ENCODE results near the gene TOP2A. TPM values are rescaled to one million over a fixed set of nuclear protein-coding genes. Genes with fewer than 3 reads are reported as not detected.
"Not testable (repeated sequence)": the region's sequence is repeated elsewhere in the genome, so short reads cannot be mapped to it uniquely, and the experiment has no call there.

Gene TOP2A
- total RNA-seq, 1 donor from 2014 or later, result 3.3 TPM

DNA sequence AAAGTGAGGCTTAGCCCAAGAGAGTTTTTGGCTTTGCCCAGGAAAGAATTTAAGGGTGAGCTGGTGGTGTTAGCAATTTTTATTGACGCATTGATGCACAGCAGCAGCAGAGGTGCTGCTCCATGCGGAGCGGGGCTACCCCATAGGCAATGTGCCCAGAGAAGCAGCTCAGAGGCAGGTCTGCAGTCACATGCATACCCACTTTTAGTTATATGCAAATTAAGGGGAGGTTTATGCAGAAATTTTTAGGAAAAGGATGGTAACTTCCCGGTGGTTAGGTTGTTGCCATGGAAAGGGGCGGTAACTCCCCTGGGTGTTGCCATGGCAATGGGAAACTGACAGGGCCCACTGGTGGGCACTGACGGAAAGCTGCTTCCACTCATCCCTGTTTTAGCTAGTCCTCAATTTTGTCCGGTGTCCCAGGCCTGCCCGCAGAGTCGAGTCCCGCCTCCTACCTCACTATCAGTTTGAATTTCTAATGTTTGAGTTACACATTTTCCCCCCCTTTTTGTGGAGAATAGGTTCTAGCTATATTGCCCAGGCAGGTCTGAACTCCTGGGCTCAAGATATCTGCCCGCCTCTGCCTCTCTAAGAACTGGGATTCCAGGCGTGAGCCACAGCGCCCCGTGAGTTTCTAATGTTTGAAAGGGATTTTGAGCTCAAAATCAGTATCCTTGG lies 42.7 kb downstream of the TOP2A start:
- H3K9me3 ChIP-seq, result no peaks in the 10 kb centered on the region
- peak; percentile 37 for DNase-seq
- intact Hi-C loops (cut with DNase I), result no loop called here
- no peaks in the 10 kb centered on the region for H3K27me3 ChIP-seq
- no peaks in the 10 kb centered on the region for H3K36me3 ChIP-seq
- no peaks in the 10 kb centered on the region for H3K4me1 ChIP-seq
- TF ChIP-seq, protein P1, sequence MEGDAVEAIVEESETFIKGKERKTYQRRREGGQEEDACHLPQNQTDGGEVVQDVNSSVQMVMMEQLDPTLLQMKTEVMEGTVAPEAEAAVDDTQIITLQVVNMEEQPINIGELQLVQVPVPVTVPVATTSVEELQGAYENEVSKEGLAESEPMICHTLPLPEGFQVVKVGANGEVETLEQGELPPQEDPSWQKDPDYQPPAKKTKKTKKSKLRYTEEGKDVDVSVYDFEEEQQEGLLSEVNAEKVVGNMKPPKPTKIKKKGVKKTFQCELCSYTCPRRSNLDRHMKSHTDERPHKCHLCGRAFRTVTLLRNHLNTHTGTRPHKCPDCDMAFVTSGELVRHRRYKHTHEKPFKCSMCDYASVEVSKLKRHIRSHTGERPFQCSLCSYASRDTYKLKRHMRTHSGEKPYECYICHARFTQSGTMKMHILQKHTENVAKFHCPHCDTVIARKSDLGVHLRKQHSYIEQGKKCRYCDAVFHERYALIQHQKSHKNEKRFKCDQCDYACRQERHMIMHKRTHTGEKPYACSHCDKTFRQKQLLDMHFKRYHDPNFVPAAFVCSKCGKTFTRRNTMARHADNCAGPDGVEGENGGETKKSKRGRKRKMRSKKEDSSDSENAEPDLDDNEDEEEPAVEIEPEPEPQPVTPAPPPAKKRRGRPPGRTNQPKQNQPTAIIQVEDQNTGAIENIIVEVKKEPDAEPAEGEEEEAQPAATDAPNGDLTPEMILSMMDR (IDR thresholded peaks at IDR 0.05), result no peak
- H3K4me3 ChIP-seq, result no peak overlapping the region
- no peak for ATAC-seq
- no peak overlapping the region for H3K27ac ChIP-seq

DNA sequence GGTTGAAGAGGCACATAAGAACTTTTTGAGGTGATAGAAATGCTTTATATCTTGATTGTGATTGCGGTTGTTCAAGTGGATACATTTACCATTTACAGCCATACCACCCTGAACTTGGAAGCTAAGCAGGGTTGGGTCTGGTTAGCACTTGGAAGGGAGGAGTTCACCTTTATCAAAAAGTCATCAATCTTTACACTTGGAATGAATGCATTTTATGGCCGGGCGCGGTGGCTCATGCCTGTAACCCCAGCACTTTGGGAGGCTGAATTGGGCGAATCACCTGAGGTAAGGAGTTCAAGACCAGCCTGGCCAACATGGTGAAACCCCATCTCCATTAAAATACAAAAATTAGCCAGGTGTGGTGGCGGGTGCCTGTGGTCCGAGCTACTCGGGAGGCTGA lies 43.7 kb downstream of the TOP2A start:
- no peaks in the 10 kb centered on the region for H3K9me3 ChIP-seq
- no peak overlapping the region for H3K27ac ChIP-seq
- no peaks in the 10 kb centered on the region for H3K27me3 ChIP-seq
- TF ChIP-seq, protein P1 (IDR thresholded peaks at IDR 0.05), result no peak
- DNase-seq (no peak), ATAC-seq (no peak)
- H3K4me3 ChIP-seq, result no peak overlapping the region
- intact Hi-C loops (cut with DNase I), result no loop called here
- no peaks in the 10 kb centered on the region for H3K4me1 ChIP-seq
- H3K36me3 ChIP-seq, result no peaks in the 10 kb centered on the region

DNA sequence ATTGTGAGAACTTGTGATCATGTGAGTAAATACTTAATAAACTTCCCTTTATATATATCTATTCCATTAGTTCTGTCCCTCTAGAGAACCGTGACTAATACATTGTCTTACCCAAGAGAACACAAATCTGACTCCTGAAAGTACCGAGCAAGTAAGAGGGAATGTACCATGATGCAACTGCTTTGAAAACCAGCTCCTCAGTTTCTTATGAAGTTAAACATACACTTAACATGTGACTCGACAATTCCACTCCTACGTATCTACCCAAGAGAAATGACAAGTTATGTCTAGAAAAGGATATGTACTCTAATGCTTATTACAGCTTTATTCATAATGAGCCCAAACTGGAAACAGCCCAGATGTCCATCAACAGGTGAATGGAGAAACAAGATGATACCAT lies 44.4 kb downstream of the TOP2A start:
- H3K27me3 ChIP-seq, result no peaks in the 10 kb centered on the region
- DNase-seq (no peak), ATAC-seq (peak; percentile 63)
- TF ChIP-seq, protein P1 (IDR thresholded peaks at IDR 0.05), result no peak
- intact Hi-C loops (cut with DNase I), result no loop called here
- H3K4me1 ChIP-seq, result no peaks in the 10 kb centered on the region
- H3K4me3 ChIP-seq, result no peak overlapping the region
- no peaks in the 10 kb centered on the region for H3K9me3 ChIP-seq
- no peak overlapping the region for H3K27ac ChIP-seq
- no peaks in the 10 kb centered on the region for H3K36me3 ChIP-seq

GRCh38 chr17:40372644-40373043 lies 45.1 kb downstream of the TOP2A start:
- not testable (repeated sequence) for DNase-seq

GRCh38 chr17:40372031-40372430 lies 45.7 kb downstream of the TOP2A start:
- intact Hi-C loops (cut with DNase I), result no loop called here
- ATAC-seq, result no peak

More at GRCh38 chr17:40372644-40373043, 45.1 kb downstream of the TOP2A start:
- H3K36me3 ChIP-seq; H3K4me3 ChIP-seq; H3K27me3 ChIP-seq; H3K9me3 ChIP-seq; H3K4me1 ChIP-seq; intact Hi-C loops (cut with DNase I); H3K27ac ChIP-seq; ATAC-seq: not testable (repeated sequence)

DNA sequence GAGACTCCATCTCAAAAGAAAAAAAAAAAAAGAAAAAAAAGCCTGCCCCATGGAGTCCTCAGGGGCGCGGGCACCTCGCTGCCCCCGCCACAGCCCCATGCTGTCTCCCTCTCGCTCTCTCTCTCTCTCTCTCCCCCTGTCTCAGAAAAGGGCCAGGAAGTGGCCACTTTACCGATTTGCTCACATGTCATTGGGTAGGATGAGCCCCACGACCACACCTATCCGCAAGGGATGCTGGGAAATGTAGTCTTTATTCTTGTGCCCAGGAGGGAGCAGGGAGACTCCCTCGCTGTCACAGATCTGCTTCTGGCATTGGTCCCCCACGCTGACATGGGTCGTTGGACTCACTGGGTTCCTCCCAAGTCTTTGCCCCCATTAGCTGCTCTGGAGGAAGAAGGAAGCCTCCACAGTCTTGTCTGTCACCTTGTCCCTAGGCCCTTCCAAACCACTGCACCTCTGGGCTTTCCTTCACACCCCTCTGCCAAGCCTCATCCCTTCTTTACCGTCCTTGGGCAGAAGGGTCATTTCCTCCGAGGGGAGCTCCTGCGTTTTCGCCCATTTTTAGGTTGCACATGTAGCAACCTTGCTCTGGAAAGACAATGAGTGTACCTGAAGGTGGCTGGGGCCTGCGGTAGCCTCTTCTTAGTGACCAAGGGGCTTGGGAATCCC lies 46.3 kb downstream of the TOP2A start:
- intact Hi-C loops (cut with DNase I), result no loop called here
- no peak overlapping the region for H3K27ac ChIP-seq
- TF ChIP-seq, protein P1 (IDR thresholded peaks at IDR 0.05), result no peak
- DNase-seq (peak; percentile 37), ATAC-seq (peak; percentile 31)
- no peaks in the 10 kb centered on the region for H3K36me3 ChIP-seq
- no peaks in the 10 kb centered on the region for H3K4me1 ChIP-seq
- no peaks in the 10 kb centered on the region for H3K27me3 ChIP-seq
- no peaks in the 10 kb centered on the region for H3K9me3 ChIP-seq
- H3K4me3 ChIP-seq, result no peak overlapping the region

More at GRCh38 chr17:40372031-40372430, 45.7 kb downstream of the TOP2A start:
- no peaks in the 10 kb centered on the region for H3K4me1 ChIP-seq
- peak; percentile 34 for DNase-seq
- no peaks in the 10 kb centered on the region for H3K9me3 ChIP-seq
- no peaks in the 10 kb centered on the region for H3K27me3 ChIP-seq
- no peaks in the 10 kb centered on the region for H3K36me3 ChIP-seq
- H3K4me3 ChIP-seq, result no peak overlapping the region
- TF ChIP-seq, protein P1 (IDR thresholded peaks at IDR 0.05), result no peak
- H3K27ac ChIP-seq, result no peak overlapping the region
